ENCODE measurements around the gene TMOD1. TPM values are rescaled to one million over a fixed set of nuclear protein-coding genes. Genes with fewer than 3 reads are reported as not detected.

TMOD1 gene
- total and polyA plus RNA-seq, 2 experiments from 2014 or later = 0.69 to 4.5 TPM

- TF ChIP-seq ZNF462 (CRISPR knock-in tag; IDR thresholded peaks at IDR 0.05) = no peak
- TF ChIP-seq NANOG (IDR thresholded peaks at IDR 0.05; ENCODE audit: borderline replicate concordance) = no peak
- no peak for TF ChIP-seq CREB1 (CRISPR knock-in tag; IDR thresholded peaks at IDR 0.05; ENCODE audit: low read depth)
- no peak for TF ChIP-seq EZH2 (IDR thresholded peaks at IDR 0.05; ENCODE audit: low read depth, unreplicated experiment)
- TF ChIP-seq ZNF331 (CRISPR knock-in tag; IDR thresholded peaks at IDR 0.05; ENCODE audit: low read depth) = no peak
- no peak for TF ChIP-seq JUNB (IDR thresholded peaks at IDR 0.05; ENCODE audit: unreplicated experiment)
- TF ChIP-seq STAT1 (IDR thresholded peaks at IDR 0.05; ENCODE audit: unreplicated experiment) = no peak
- no peak for TF ChIP-seq EZH2phosphoT487 (IDR thresholded peaks at IDR 0.05; ENCODE audit: unreplicated experiment)
- TF ChIP-seq ETS1 (IDR thresholded peaks at IDR 0.05) = no peak
- no peak for TF ChIP-seq ZNF114 (CRISPR knock-in tag; IDR thresholded peaks at IDR 0.05)
These were observed 17.4 kb downstream of the TMOD1 start (continued) for GRCh38 chr9:97518909-97519307.

Measured in GM23338 (cell line).